ENCODE measurements around the gene SEPTIN8. TPM values are rescaled to one million over a fixed set of nuclear protein-coding genes. Genes with fewer than 3 reads are reported as not detected.

SEPTIN8 gene
- total and polyA plus RNA-seq, 2 donors (not counting 3 experiments of a cell fraction or from before 2014, with no cell fraction given) = 56.6 to 82.1 TPM

GRCh38 chr5:132812123-132812765, 35.2 kb upstream of the SEPTIN8 start:
- no peak overlapping the region for H3K4me2 ChIP-seq (ENCODE audit: insufficient read depth, low read length)

More at GRCh38 chr5:132812123-132812765, 35.2 kb upstream of the SEPTIN8 start:
- peaks cover 20 to 36% of the 10 kb centered on the region in 2 experiments for H3K27me3 ChIP-seq (ENCODE audit: control insufficient read depth in 2 of 2, insufficient read depth in 2 of 2, low read length in 2 of 2)
- H3K9me3 ChIP-seq (replicated peaks; ENCODE audit: control insufficient read depth, insufficient read depth, low read length) = no peaks in the 10 kb centered on the region
- no peaks in the 10 kb centered on the region for H4K20me1 ChIP-seq (replicated peaks; ENCODE audit: control insufficient read depth, extremely low read depth, insufficient read depth, low read length)
- H3K79me2 ChIP-seq (ENCODE audit: control insufficient read depth, insufficient read depth, low read length) = no peaks in the 10 kb centered on the region
- BruUV-seq (replicated peaks) = no TSS peak
- POLR2A ChIA-PET = no interaction called here
- intact Hi-C loops (cut with micrococcal nuclease) (no loop called here), dilution Hi-C loops (cut with MboI; ENCODE audit: extremely low pct_ligation_motif_present, low sequenced_read_pairs) (no loop called here)
- no peak overlapping the region for H3K4me3 ChIP-seq (replicated peaks in 1 of 3; ENCODE audit: insufficient read depth in 1 of 3, low read depth in 1 of 3, low read length in 3 of 3)
- no peaks in the 10 kb centered on the region for H3K4me1 ChIP-seq (ENCODE audit: control insufficient read depth, extremely low read depth, insufficient read depth, low read length)
- FAIRE-seq (no peak), DNase-seq (ENCODE audit: low read depth, low spot score) (no peak)
- no peak overlapping the region for H2AFZ ChIP-seq (ENCODE audit: low read depth, low read length)
- TF ChIP-seq MYC (IDR thresholded peaks at IDR 0.05; ENCODE audit: low read depth, low read length) = no peak
- no peak for TF ChIP-seq MAX (IDR thresholded peaks at IDR 0.05; ENCODE audit: insufficient read depth, insufficient read length)
- TF ChIP-seq FOS (IDR thresholded peaks at IDR 0.05; ENCODE audit: borderline replicate concordance, insufficient read depth, low read length) = no peak
- no peak for TF ChIP-seq JUN (IDR thresholded peaks at IDR 0.05; ENCODE audit: borderline replicate concordance, insufficient read depth, insufficient read length, low read depth)
- no peak for TF ChIP-seq POLR2A (IDR thresholded peaks at IDR 0.05; ENCODE audit: low read depth, low read length)
- TF ChIP-seq POLR2AphosphoS5 (IDR thresholded peaks at IDR 0.05; ENCODE audit: insufficient read depth, low read depth, low read length) = no peak
- TF ChIP-seq GATA2 (IDR thresholded peaks at IDR 0.05; ENCODE audit: insufficient read depth, insufficient read length, low read depth, low read length) = no peak
- TF ChIP-seq EZH2 (IDR thresholded peaks at IDR 0.05; ENCODE audit: borderline replicate concordance, low read depth, low read length, severe bottlenecking) = no peak
- TF ChIP-seq CTCF (IDR thresholded peaks at IDR 0.05; ENCODE audit: extremely low read depth in 1 of 2, insufficient read depth in 1 of 2, low read depth in 1 of 2, low read length in 2 of 2) = no peak
- CTCF ChIA-PET = interaction anchor here (1.2 to 5.4 kb wide), 3 partner anchors 8 to 65 kb away, joined by 3 to 53 read pairs (median 6); partner anchors contain the start of gene CCNI2
- H3K36me3 ChIP-seq (ENCODE audit: control insufficient read depth in 2 of 2, extremely low read depth in 1 of 2, insufficient read depth in 2 of 2, low read length in 2 of 2) = no peaks in the 10 kb centered on the region
- no peak overlapping the region for H3K27ac ChIP-seq (ENCODE audit: insufficient read depth, low read depth, low read length)
- no peak overlapping the region for H3K9ac ChIP-seq (replicated peaks; ENCODE audit: extremely low read depth, insufficient read depth, low read length)
- H3K9me1 ChIP-seq (replicated peaks; ENCODE audit: control insufficient read depth, extremely low read depth, insufficient read depth, low read length) = no peaks in the 10 kb centered on the region

All from endothelial cell of umbilical vein (primary cell).